HEK293T (cell line): Measurements from ENCODE around the gene KCNK5.

ENCODE experiments used
- CTCF ChIA-PET: fragments of 350-600 bp; formaldehyde crosslinking; extraction: SDS; loops from one replicate; lab custom pipeline; 2021; ENCODE audit warnings: antibody characterized with exemption, inconsistent platforms; lab: Yijun Ruan, JAX
- POLR2A ChIA-PET: fragments of 350-600 bp; formaldehyde crosslinking; extraction: SDS; loops from one replicate; lab custom pipeline; 2020; ENCODE audit warnings: antibody characterized with exemption, inconsistent platforms; lab: Yijun Ruan, JAX
- DNase-seq: peaks from one replicate; pipeline ENCODE4 v3.0.0; 2012; ENCODE audit warnings: mixed read lengths; ENCODE audit errors: extremely low spot score
- ARNT ChIP-seq: fragments of 450-650 bp; IDR thresholded peaks from 2 replicates; pipeline ENCODE4 v1.6.1; 2017; ENCODE audit warnings: mild to moderate bottlenecking
- BHLHE40 ChIP-seq: fragments of 450-650 bp; IDR thresholded peaks from 2 replicates; pipeline ENCODE4 v1.6.1; 2016; ENCODE audit warnings: mild to moderate bottlenecking, moderate library complexity, borderline replicate concordance
- CTBP1 ChIP-seq: fragments of 450-650 bp; IDR thresholded peaks from 2 replicates; pipeline ENCODE4 v1.6.1; 2016; ENCODE audit warnings: borderline replicate concordance
- ELF4 ChIP-seq: fragments of 450-650 bp; IDR thresholded peaks from 2 replicates; pipeline ENCODE4 v1.6.1; 2017; ENCODE audit warnings: antibody characterized with exemption
- FOXA1 ChIP-seq: fragments of 450-650 bp; IDR thresholded peaks from 2 replicates; pipeline ENCODE4 v1.6.1; 2016; ENCODE audit warnings: mild to moderate bottlenecking
- FOXK2 ChIP-seq: fragments of 450-650 bp; IDR thresholded peaks from 2 replicates; pipeline ENCODE4 v1.6.1; 2016; ENCODE audit warnings: mild to moderate bottlenecking
- FOXM1 ChIP-seq: fragments of 450-650 bp; IDR thresholded peaks from 2 replicates; pipeline ENCODE4 v1.6.1; 2017; ENCODE audit warnings: mild to moderate bottlenecking, borderline replicate concordance
- HDGF ChIP-seq: fragments of 450-650 bp; IDR thresholded peaks from 2 replicates; pipeline ENCODE4 v1.6.1; 2017; ENCODE audit warnings: antibody characterized with exemption, borderline replicate concordance
- L3MBTL2 ChIP-seq: fragments of 450-650 bp; conservative IDR thresholded peaks from 2 replicates; pipeline ENCODE4 v1.6.1; 2016; ENCODE audit warnings: mild to moderate bottlenecking
- LEF1 ChIP-seq: fragments of 450-650 bp; IDR thresholded peaks from 2 replicates; pipeline ENCODE4 v1.6.1; 2017; ENCODE audit warnings: mild to moderate bottlenecking, borderline replicate concordance
- NFRKB ChIP-seq: fragments of 450-650 bp; IDR thresholded peaks from 2 replicates; pipeline ENCODE4 v1.6.1; 2016; ENCODE audit warnings: mild to moderate bottlenecking, moderate library complexity
- PKNOX1 ChIP-seq: fragments of 450-650 bp; IDR thresholded peaks from 2 replicates; pipeline ENCODE4 v1.6.1; 2016
- SP1 ChIP-seq: fragments of 450-650 bp; IDR thresholded peaks from 2 replicates; pipeline ENCODE4 v1.6.1; 2017
- SUZ12 ChIP-seq: fragments of 450-650 bp; IDR thresholded peaks from 2 replicates; pipeline ENCODE4 v1.6.1; 2016; ENCODE audit warnings: mild to moderate bottlenecking
- TARDBP ChIP-seq: fragments of 450-650 bp; IDR thresholded peaks from 2 replicates; pipeline ENCODE4 v1.6.1; 2016
- ZNF384 ChIP-seq: fragments of 450-650 bp; IDR thresholded peaks from 2 replicates; pipeline ENCODE4 v1.6.1; 2016

KCNK5 gene

GRCh38 chr6:39195792-39196385, 33.4 kb downstream of the KCNK5 start:
- POLR2A ChIA-PET: no interaction called here
- no peak for DNase-seq
- no peak for TF ChIP-seq BHLHE40
- TF ChIP-seq ELF4: no peak
- no peak for TF ChIP-seq CTBP1
- no peak for TF ChIP-seq LEF1
- TF ChIP-seq ZNF384: no peak
- no peak for TF ChIP-seq FOXA1
- no peak for TF ChIP-seq SUZ12
- TF ChIP-seq ARNT: no peak
- no peak for TF ChIP-seq HDGF
- no peak for TF ChIP-seq FOXK2
- TF ChIP-seq TARDBP: no peak
- TF ChIP-seq PKNOX1: no peak
- TF ChIP-seq SP1: no peak
- no peak for TF ChIP-seq NFRKB
- no peak for TF ChIP-seq L3MBTL2
- TF ChIP-seq FOXM1: no peak
- CTCF ChIA-PET: no interaction called here

GRCh38 chr6:39194466-39194865, 34.8 kb downstream of the KCNK5 start:
- CTCF ChIA-PET: no interaction called here
- TF ChIP-seq BHLHE40: no peak
- no peak for TF ChIP-seq NFRKB
- TF ChIP-seq ARNT: no peak
- no peak for DNase-seq
- POLR2A ChIA-PET: no interaction called here

GRCh38 chr6:39193201-39193791, 36.0 kb downstream of the KCNK5 start:
- POLR2A ChIA-PET: no interaction called here
- no peak for DNase-seq
- CTCF ChIA-PET: no interaction called here
- TF ChIP-seq HDGF: no peak
- no peak for TF ChIP-seq FOXA1
- TF ChIP-seq CTBP1: no peak

DNA sequence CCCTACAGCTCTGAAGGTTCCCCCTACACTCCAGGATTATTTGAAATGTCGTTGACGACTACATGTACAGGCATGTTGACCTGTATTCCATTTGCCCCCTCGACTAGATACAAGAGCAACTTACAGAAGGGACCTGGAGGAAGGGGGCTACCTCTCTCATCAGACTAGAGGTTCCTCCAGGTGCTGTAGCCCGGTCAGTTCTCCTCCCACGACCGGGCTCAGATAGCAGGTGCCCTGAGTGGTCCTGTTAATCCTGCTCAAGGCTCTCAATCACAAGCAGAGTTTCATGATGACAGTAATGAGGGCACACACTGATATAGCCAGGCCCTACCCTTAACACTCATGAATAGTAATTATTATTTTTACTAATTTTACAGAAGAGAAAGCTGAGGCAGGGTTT, 36.5 kb downstream of the KCNK5 start:
- TF ChIP-seq ELF4: no peak
- TF ChIP-seq FOXK2: no peak
- TF ChIP-seq BHLHE40: no peak
- no peak for TF ChIP-seq HDGF
- TF ChIP-seq SP1: no peak
- TF ChIP-seq FOXA1: no peak
- no peak for TF ChIP-seq NFRKB
- TF ChIP-seq SUZ12: no peak
- TF ChIP-seq FOXM1: no peak
- TF ChIP-seq L3MBTL2: no peak
- no peak for TF ChIP-seq ARNT
- no peak for TF ChIP-seq ZNF384
- no peak for TF ChIP-seq PKNOX1
- no peak for TF ChIP-seq CTBP1
- POLR2A ChIA-PET: no interaction called here
- no peak for DNase-seq
- CTCF ChIA-PET: no interaction called here

DNA sequence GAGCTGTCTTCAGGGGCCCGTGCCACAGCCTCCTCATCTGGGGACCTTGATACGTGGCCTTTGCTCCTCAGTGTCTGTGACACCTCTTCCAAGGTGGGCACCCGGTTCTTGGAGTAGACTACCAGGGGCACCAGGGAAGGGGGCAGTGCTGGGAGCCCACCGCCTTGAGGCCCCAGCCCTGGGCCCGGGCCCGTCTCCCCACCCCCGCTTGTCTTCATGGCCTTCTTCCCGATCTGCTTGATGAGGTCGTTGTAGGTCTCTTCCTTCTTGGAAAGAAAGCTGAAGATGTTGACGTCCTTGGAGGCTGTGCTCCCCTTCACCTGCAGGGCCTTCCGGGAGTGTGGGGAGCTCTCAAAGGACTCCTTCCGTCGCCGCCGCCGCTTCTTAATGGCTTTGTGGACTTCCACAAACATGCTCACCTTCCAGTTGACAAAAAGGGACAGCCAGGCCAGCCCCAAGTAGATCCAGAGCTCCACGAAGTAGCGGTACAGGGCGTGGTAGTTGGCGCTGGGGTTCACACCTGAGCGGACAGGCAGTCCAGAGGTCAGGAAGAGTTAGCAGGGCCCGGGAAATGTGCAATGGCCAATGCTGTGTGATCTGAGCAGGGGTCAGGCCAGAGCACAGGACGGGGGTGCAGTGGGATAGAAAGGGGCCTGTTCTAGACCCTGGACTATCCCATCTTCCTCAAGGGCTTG, 37.9 kb downstream of the KCNK5 start:
- TF ChIP-seq FOXA1 (no peak), ELF4 (no peak), HDGF (no peak), L3MBTL2 (no peak), FOXM1 (no peak), SP1 (no peak), SUZ12 (no peak), ZNF384 (no peak), NFRKB (no peak), FOXK2 (no peak), PKNOX1 (no peak), CTBP1 (no peak), TARDBP (no peak)
- ChIA-PET POLR2A (no interaction called here), CTCF (interaction anchor here (1.5 kb wide), 1 partner anchor 20 kb away, joined by 3 read pairs; no protein-coding TSS in a partner anchor)
- no peak for DNase-seq

DNA sequence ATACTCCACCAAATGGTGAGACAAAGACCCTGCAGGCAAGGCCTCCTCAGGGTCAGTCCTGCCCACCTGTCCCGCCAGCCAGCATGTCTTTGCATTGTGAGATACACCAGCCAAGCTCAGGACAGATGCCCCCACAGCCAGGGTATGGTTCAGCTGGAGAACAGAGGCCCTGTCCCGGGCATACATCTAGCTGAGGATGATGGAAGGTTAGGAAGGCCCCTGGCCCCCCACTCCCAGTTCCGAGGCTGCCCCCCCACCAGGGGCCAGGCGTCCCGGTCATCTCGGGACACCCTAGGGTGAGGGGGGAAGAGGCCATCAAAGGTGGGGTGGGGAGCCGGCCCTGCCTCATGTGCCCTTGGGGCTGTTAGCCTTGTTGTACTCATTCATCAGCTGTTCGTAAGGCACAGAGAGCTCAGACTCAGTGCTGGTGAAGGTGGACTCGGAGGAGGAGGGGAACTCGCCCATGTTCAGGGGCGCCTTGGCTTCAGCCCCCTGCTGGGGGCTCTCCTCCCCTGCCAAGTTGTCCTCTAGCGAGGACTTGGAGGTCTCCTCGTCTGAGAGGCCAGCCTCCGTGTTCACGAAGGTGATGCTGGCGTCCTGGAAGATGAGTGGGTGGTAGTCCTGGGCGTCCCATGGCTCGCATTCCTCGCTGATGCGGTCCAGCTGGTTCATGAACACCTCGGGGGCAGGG, 38.6 kb downstream of the KCNK5 start:
- CTCF ChIA-PET: interaction anchor here (1.1 to 1.6 kb wide), 5 partner anchors 9 to 115 kb away, joined by 3 to 5 read pairs (median 4); no protein-coding TSS in a partner anchor
- TF ChIP-seq L3MBTL2 (no peak), FOXM1 (no peak), ELF4 (no peak), TARDBP (no peak), FOXA1 (no peak), HDGF (no peak), PKNOX1 (no peak), ARNT (no peak), BHLHE40 (no peak), FOXK2 (no peak), NFRKB (no peak), SP1 (no peak)
- DNase-seq: no peak
- POLR2A ChIA-PET: no interaction called here
